CD4-positive, CD25-positive, alpha-beta regulatory T cell (primary cell): ENCODE data around the gene JCAD. TPM values are rescaled to one million over a fixed set of nuclear protein-coding genes. Genes with fewer than 3 reads are reported as not detected.
"Not testable (repeated sequence)": the region's sequence is repeated elsewhere in the genome, so short reads cannot be mapped to it uniquely, and the experiment has no call there.

ENCODE experiments used
- ATAC-seq, 2 donors: fragments of 150-1000 bp; cut with Tn5 transposase; one replicate each; pipeline ENCODE4 v1.10.0; 2021; ENCODE audit warnings: low read depth in 2 of 2, moderate number of reproducible peaks in 2 of 2, moderate library complexity in 1 of 2
- DNase-seq, 3 donors: peaks; one replicate each; pipeline versions ENCODE4 v3.0.0 to v3.0.0-alpha.2; 2012 to 2022; ENCODE audit warnings: mixed read lengths in 1 of 3
- H3K27ac ChIP-seq: one replicate; pipeline ENCODE4 v1.7.0; 2013; ENCODE audit warnings: mild to moderate bottlenecking, low read length; ENCODE audit not compliant: insufficient read depth, poor library complexity, severe bottlenecking
- H3K27me3 ChIP-seq: one replicate; pipeline ENCODE4 v1.7.0; 2013; ENCODE audit warnings: low read length; ENCODE audit not compliant: control insufficient read depth, insufficient read depth
- H3K36me3 ChIP-seq: one replicate; pipeline ENCODE4 v1.7.0; 2013; ENCODE audit warnings: mild to moderate bottlenecking, low read length, moderate library complexity; ENCODE audit not compliant: control insufficient read depth, insufficient read depth
- H3K4me1 ChIP-seq: 2 replicates; pipeline ENCODE4 v1.7.0; 2013; ENCODE audit warnings: mild to moderate bottlenecking, low read length; ENCODE audit not compliant: insufficient read depth, control insufficient read depth, poor library complexity, severe bottlenecking
- H3K4me3 ChIP-seq: one replicate; pipeline ENCODE4 v1.7.0; 2013; ENCODE audit warnings: low read depth, mild to moderate bottlenecking, low read length, moderate library complexity
- H3K9me3 ChIP-seq, 2 experiments: 1 replicate in 1 of 2; 2 replicates in 1 of 2; pipeline ENCODE4 v1.7.0; 2013; ENCODE audit warnings: low read length in 2 of 2, mild to moderate bottlenecking in 1 of 2, moderate library complexity in 1 of 2; ENCODE audit not compliant: control insufficient read depth in 2 of 2
- H3K27ac Mint-ChIP-seq, 3 donors: one replicate each; pipeline ENCODE4 v1.8.0; 2020 to 2022; ENCODE audit warnings: mild to moderate bottlenecking in 3 of 3, mixed read lengths in 3 of 3, moderate library complexity in 2 of 3
- H3K27me3 Mint-ChIP-seq: one replicate; pipeline ENCODE4 v1.8.0; 2022; ENCODE audit warnings: mild to moderate bottlenecking, mixed read lengths
- H3K36me3 Mint-ChIP-seq: one replicate; pipeline ENCODE4 v1.8.0; 2020; ENCODE audit warnings: mixed read lengths
- H3K4me1 Mint-ChIP-seq, 4 donors: one replicate each; pipeline ENCODE4 v1.8.0; 2020 to 2022; ENCODE audit warnings: mixed read lengths in 4 of 4, mild to moderate bottlenecking in 1 of 4
- H3K4me3 Mint-ChIP-seq, 4 donors: one replicate each; pipeline ENCODE4 v1.8.0; 2020 to 2022; ENCODE audit warnings: mild to moderate bottlenecking in 4 of 4, mixed read lengths in 4 of 4, moderate library complexity in 3 of 4
- H3K9me3 Mint-ChIP-seq, 7 donors: one replicate each; pipeline ENCODE4 v1.8.0; 2020 to 2022; ENCODE audit warnings: mixed read lengths in 7 of 7, mild to moderate bottlenecking in 3 of 7, moderate library complexity in 2 of 7
- polyA plus RNA-seq, 4 donors: library from polyadenylated mRNA; unstranded; fragments of 300-500 nt; fragmentation: Illumina TruSeq; gene quantifications; one replicate each; pipeline ENCODE4 v1.2.3, GENCODE V29; 2021
- total RNA-seq: library from RNA; stranded (reverse); gene quantifications from one replicate; pipeline ENCODE4 v1.2.3, GENCODE V29; 2022

Gene JCAD, protein sequence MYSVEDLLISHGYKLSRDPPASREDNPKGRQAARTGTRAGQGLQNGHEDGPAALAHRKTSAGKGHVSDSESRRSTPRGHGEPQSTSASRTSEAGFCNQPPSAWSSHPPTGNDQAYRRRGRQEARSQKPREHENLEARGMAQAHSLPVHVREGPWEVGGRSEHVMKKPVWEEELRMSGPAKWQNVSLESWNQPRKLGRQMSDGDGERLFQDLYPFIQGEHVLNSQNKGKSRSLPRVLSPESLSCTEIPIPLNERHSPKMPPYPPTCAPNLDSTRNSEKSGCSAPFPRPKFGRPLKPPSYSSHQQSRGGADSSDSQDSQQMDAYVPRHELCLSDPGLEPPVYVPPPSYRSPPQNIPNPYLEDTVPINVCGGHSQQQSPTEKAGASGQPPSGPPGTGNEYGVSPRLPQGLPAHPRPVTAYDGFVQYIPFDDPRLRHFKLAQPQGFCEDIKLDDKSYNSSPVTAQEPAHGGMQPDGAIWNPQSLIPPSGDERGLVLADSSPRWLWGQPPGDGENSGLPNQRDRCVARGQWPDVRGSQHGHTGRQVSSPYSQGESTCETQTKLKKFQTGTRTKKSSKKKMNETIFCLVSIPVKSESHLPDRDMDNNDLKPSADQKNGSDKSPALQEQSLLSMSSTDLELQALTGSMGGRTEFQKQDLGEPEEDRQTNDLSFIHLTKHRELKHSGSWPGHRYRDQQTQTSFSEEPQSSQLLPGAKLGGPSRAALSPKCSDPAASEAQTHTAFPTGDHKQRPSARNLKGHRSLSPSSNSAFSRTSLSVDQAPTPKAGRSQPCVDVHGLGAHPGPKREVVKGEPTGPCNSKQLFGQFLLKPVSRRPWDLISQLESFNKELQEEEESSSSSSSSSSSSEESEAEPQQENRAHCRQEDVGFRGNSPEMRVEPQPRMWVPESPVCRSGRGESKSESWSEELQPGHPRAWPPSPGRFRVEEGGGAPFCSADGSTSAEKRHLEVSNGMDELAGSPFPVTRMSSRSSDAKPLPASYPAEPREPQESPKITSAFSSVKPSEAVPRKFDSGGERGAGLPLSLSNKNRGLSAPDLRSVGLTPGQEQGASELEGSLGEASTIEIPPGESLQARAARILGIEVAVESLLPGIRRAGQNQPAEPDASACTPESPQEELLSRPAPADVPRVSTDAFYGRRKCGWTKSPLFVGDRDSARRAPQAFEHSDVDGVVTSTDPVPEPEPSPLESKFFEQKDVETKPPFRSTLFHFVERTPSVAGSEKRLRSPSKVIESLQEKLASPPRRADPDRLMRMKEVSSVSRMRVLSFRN (N-terminal part only)
- total RNA-seq (0.05 TPM), polyA plus RNA-seq (not detected)

DNA sequence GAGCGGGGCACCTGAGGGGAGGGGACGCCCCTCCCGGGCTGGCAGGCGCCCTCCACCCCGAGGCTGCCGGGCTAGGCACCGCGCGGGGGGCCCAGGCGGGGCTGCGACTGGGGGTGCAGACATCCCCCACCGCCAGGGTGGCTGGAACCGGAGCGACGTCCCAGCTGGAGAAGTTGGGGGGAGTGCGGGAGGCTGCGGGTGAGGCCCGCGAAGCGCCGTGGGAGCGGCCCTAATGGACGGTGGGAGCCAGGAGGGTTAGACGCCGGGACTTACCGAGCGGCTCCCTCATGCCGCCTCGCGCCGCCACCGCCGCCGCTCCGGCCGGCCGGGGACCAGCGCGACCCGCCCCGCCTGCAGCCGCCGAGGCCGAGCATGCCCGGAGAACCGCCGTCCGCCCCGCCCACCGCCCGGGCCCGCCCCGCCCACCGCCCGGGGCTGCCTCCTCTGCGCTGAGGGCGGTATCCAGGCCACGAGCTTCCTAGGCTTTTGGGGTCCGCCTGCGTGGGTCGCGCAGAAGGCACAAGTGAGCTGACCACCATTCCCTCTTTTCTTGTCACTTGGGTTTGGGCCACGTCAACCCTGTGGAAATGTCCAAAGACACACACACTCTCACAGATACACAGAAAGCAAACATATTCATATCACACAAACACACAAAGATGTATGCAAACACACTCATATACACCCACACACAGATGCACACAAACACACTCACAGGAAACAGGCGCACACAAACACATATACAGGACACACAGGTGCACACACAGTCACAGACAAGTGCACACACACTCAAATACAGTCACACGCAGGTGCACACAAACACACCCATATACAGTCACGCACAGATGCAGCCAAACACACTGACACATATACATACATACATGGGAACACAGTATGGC is at the start of gene JCAD:
TSS of gene JCAD (minus strand) at position 378 of the 899 bp plus-strand sequence. CDS start 11,774 bp downstream, outside the sequence.
- peaks cover 4% of the 10 kb centered on the region for H3K4me1 ChIP-seq
- H3K4me3 Mint-ChIP-seq, result peak within 1 kb of the TSS; percentile 39 to 77 (median 64)
- peaks cover 73% of the 10 kb centered on the region for H3K27me3 Mint-ChIP-seq

DNA sequence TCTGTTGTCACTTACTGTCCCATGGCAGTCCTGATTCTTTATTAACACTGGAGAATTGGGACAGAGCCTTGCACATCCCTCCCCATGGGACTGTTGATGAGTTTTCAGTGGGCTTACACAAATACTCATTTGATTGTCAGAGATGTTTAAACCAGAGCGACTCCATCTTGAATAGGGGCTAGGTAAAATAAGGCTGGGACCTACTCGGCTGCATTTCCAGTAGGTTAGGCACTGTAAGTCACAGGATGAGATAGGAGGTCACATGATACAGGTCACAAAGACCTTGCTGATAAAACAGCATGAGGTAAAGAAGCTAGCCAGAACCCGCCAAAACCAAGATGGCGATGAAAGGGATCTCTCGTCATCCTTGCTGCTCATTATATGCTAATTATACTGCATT is 47.6 kb upstream of the JCAD start:
- DNase-seq (no peak), ATAC-seq (no peak)
- Mint-ChIP-seq H3K36me3 (no peaks in the 10 kb centered on the region), H3K9me3 (peaks cover 0 to 6% (median 2%) of the 10 kb centered on the region in 7 donors), H3K4me3 (no peak overlapping the region), H3K27me3 (peaks cover 4% of the 10 kb centered on the region), H3K27ac (no peak overlapping the region), H3K4me1 (no peaks in the 10 kb centered on the region)
- H3K4me1 ChIP-seq, result no peaks in the 10 kb centered on the region
- H3K27me3 ChIP-seq, result peaks cover 3% of the 10 kb centered on the region
- no peaks in the 10 kb centered on the region for H3K9me3 ChIP-seq
- no peak overlapping the region for H3K27ac ChIP-seq
- no peaks in the 10 kb centered on the region for H3K36me3 ChIP-seq
- H3K4me3 ChIP-seq, result no peak overlapping the region

More for the DNA sequence above, at the start of gene JCAD:
- H3K4me3 ChIP-seq, result no peak within 1 kb of the TSS
- no peaks in the 10 kb centered on the region for H3K36me3 Mint-ChIP-seq
- no peaks in the 10 kb centered on the region for H3K9me3 ChIP-seq
- no peaks in the 10 kb centered on the region for H3K36me3 ChIP-seq
- ATAC-seq (peak; percentile 34 to 40), DNase-seq (peak in 1 of 3 donors; percentile 15)
- H3K27ac Mint-ChIP-seq, result peak within 1 kb of the TSS in 1 of 3 donors; percentile 10
- no peak within 1 kb of the TSS for H3K27ac ChIP-seq
- peaks cover 0 to 5% (median 0%) of the 10 kb centered on the region in 7 donors for H3K9me3 Mint-ChIP-seq
- H3K27me3 ChIP-seq, result peaks cover 31% of the 10 kb centered on the region
- peaks cover 0 to 11% (median 2%) of the 10 kb centered on the region in 4 donors for H3K4me1 Mint-ChIP-seq

DNA sequence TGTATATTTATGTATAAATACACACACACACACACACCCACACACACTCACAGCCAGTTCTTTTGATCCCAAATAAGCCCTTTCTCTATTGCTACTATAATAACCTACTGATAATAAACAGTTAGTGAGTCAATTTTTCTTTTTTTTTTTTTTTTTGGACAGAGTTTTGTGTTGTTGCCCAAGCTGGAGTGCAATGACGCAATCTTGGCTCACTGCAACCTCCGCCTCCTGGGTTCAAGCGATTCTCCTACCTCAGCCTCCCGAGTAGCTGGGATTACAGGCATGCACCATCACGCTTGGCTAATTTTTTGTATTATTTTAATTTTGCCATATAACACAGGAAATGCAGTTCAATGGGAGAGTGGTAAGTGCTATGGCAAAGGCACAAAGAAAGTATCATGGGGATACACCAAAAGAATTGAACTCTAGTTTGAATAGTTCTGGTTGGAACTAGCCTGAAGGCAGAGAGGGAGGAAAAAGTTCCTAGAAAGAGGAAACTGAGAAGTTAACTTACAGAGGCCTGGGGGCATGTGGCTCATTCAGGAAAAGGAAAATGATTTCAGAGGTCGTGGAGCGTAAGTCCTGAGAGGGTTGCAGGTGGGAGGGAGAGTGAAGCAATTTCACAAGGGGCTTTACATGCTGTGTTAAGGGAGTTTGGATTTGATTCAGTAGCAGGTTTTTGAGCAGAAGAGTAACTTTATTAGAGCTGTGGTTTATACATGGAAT is 44.4 kb upstream of the JCAD start:
- Histone ChIP-seq H3K27me3 (peaks cover 3% of the 10 kb centered on the region), H3K36me3 (no peaks in the 10 kb centered on the region), H3K27ac (no peak overlapping the region), H3K9me3 (no peaks in the 10 kb centered on the region), H3K4me1 (no peaks in the 10 kb centered on the region), H3K4me3 (no peak overlapping the region)
- Mint-ChIP-seq H3K4me3 (no peak overlapping the region), H3K27ac (no peak overlapping the region), H3K27me3 (peaks cover 10% of the 10 kb centered on the region), H3K4me1 (no peaks in the 10 kb centered on the region), H3K36me3 (no peaks in the 10 kb centered on the region), H3K9me3 (peaks cover 0 to 4% (median 0%) of the 10 kb centered on the region in 7 donors)
- ATAC-seq, result no peak
- no peak for DNase-seq

DNA sequence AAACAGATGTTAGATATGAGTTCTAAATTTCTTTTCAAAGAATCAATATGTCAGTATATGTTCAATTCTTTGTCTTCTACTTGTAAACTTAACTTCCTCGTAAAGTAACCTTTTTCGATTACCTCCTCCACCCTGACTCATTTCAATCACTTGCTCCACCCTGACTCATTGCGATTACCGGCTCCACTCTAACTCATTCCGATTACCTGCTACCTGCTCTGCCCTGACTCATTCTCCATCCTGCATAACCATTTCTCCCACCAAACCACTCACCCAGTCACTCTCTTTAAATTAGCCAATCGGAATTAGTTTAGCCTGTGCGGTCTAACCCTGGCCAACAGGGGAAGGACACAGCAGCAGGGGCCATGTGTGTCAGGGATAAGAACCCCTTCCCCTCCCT is 40.3 kb upstream of the JCAD start:
- not testable (repeated sequence) for H3K9me3 Mint-ChIP-seq, DNase-seq, ATAC-seq, H3K4me1 ChIP-seq, H3K36me3 ChIP-seq, H3K36me3 Mint-ChIP-seq, H3K4me1 Mint-ChIP-seq, H3K4me3 Mint-ChIP-seq, H3K27me3 ChIP-seq, H3K4me3 ChIP-seq, H3K9me3 ChIP-seq, H3K27ac ChIP-seq, H3K27ac Mint-ChIP-seq
- peaks cover 15% of the 10 kb centered on the region for H3K27me3 Mint-ChIP-seq

DNA sequence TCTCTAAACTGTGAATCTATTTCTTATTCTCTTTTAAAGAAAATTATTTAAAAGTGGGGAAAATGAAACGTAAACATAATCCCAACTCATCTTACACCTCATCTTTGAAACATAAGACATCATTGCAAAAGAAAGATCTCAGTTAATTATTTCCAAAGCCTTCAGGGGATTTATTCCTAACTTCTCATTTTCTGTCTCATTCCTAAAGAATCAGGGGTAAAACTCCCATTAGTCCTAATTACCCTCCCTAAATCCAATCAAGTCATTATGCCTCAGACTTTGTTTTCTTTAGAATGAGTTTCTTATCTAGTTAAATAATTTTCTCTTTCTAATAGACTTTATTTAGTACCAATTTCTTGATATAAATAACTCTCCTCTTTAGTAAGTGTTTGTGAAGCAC is 39.7 kb upstream of the JCAD start:
- Histone ChIP-seq H3K4me3 (no peak overlapping the region), H3K36me3 (no peaks in the 10 kb centered on the region), H3K9me3 (no peaks in the 10 kb centered on the region), H3K27ac (no peak overlapping the region), H3K27me3 (peaks cover 3% of the 10 kb centered on the region), H3K4me1 (no peaks in the 10 kb centered on the region)
- ATAC-seq, result no peak
- Mint-ChIP-seq H3K9me3 (peaks cover 0 to 4% (median 2%) of the 10 kb centered on the region in 7 donors), H3K27me3 (peaks cover 19% of the 10 kb centered on the region), H3K4me3 (no peak overlapping the region), H3K27ac (no peak overlapping the region), H3K36me3 (no peaks in the 10 kb centered on the region), H3K4me1 (no peaks in the 10 kb centered on the region)
- DNase-seq, result no peak

DNA sequence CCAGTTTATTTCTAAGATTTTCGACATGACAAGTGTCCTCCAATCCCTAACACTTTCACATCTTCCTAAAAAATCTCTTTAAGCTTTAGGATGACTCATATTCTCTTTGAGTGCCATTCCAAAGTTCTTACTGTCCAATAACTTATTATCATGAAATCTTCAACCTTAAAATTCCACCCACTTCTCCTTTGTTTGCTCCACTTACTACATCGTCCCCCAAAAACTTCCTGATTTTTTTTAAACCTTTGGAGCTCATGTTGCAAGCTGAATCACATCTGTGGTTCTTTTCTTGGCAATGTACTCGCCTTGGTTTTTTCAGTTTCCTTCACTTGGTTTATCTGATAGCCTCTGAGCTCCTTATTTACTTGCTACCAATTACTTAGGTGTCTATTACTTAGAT is 39.2 kb upstream of the JCAD start:
- Mint-ChIP-seq H3K27me3 (peaks cover 19% of the 10 kb centered on the region), H3K4me3 (no peak overlapping the region), H3K4me1 (no peaks in the 10 kb centered on the region), H3K36me3 (no peaks in the 10 kb centered on the region), H3K27ac (no peak overlapping the region), H3K9me3 (peaks cover 0 to 2% (median 0%) of the 10 kb centered on the region in 7 donors)
- no peak overlapping the region for H3K4me3 ChIP-seq
- H3K27me3 ChIP-seq, result peaks cover 3% of the 10 kb centered on the region
- H3K4me1 ChIP-seq, result no peaks in the 10 kb centered on the region
- H3K36me3 ChIP-seq, result no peaks in the 10 kb centered on the region
- H3K9me3 ChIP-seq, result no peaks in the 10 kb centered on the region
- no peak overlapping the region for H3K27ac ChIP-seq
- DNase-seq (no peak), ATAC-seq (no peak)
